ENCODE results near the gene N4BP2L1.

GRCh38 chr13:32390484-32390883, 37.4 kb downstream of the N4BP2L1 start:
- TF ChIP-seq CTCF (IDR thresholded peaks at IDR 0.05; ENCODE audit: low read depth, low read length) (no peak), EZH2phosphoT487 (IDR thresholded peaks at IDR 0.05; ENCODE audit: low read depth) (no peak)
